Neural progenitor cell (in vitro differentiated cells): ENCODE results near the gene GAS6. TPM values are rescaled to one million over a fixed set of nuclear protein-coding genes. Genes with fewer than 3 reads are reported as not detected.

Source experiments
- DNase-seq: peaks from one replicate; pipeline ENCODE4 v3.0.0-alpha.2; 2016; ENCODE audit warnings: low spot score
- H2AFZ ChIP-seq: fragments of 200-600 bp; sonication (generic); replicated peaks from 2 replicates; pipeline ENCODE4 v1.6.1; 2016; ENCODE audit warnings: antibody characterized with exemption
- H3F3A ChIP-seq: fragments of 200-600 bp; sonication (generic); 2 replicates; pipeline ENCODE4 v1.6.1; 2016; ENCODE audit warnings: antibody characterized with exemption, low read depth
- H3K27ac ChIP-seq: fragments of 200-600 bp; sonication (generic); 2 replicates; pipeline ENCODE4 v1.5.1; 2016; ENCODE audit warnings: mild to moderate bottlenecking
- H3K27me3 ChIP-seq: fragments of 200-600 bp; sonication (generic); 2 replicates; pipeline ENCODE4 v1.6.1; 2016; ENCODE audit warnings: mild to moderate bottlenecking, moderate library complexity
- H3K36me3 ChIP-seq: fragments of 200-600 bp; sonication (generic); 2 replicates; pipeline ENCODE4 v1.5.1; 2016
- H3K4me1 ChIP-seq: fragments of 200-600 bp; sonication (generic); 2 replicates; pipeline ENCODE4 v1.6.1; 2016; ENCODE audit warnings: mixed run types
- H3K4me2 ChIP-seq: fragments of 200-600 bp; sonication (generic); 2 replicates; pipeline ENCODE4 v1.6.1; 2016
- H3K4me3 ChIP-seq: fragments of 200-600 bp; sonication (generic); 2 replicates; pipeline ENCODE4 v1.5.1; 2016
- H3K79me2 ChIP-seq: fragments of 200-600 bp; sonication (generic); 2 replicates; pipeline ENCODE4 v1.6.1; 2016; ENCODE audit warnings: low read depth
- H3K9ac ChIP-seq: fragments of 200-600 bp; sonication (generic); 2 replicates; pipeline ENCODE4 v1.6.1; 2016
- H3K9me3 ChIP-seq: fragments of 200-600 bp; sonication (generic); 2 replicates; pipeline ENCODE4 v1.5.1; 2016; ENCODE audit warnings: low read depth
- H4K20me1 ChIP-seq: fragments of 200-600 bp; sonication (generic); 2 replicates; pipeline ENCODE4 v1.6.1; 2016; ENCODE audit warnings: low read depth
- H3K27ac Mint-ChIP-seq: 3 replicates; pipeline ENCODE4 v1.8.0; 2021; ENCODE audit warnings: mixed read lengths
- H3K27me3 Mint-ChIP-seq: 2 replicates; pipeline ENCODE4 v1.8.0; 2022; ENCODE audit warnings: low read depth, mild to moderate bottlenecking, inconsistent platforms, moderate library complexity, mixed read lengths; ENCODE audit not compliant: insufficient read depth
- H3K36me3 Mint-ChIP-seq: 3 replicates; pipeline ENCODE4 v1.8.0; 2021; ENCODE audit warnings: mixed read lengths
- H3K4me1 Mint-ChIP-seq: 3 replicates; pipeline ENCODE4 v1.8.0; 2021; ENCODE audit warnings: mixed read lengths
- H3K4me3 Mint-ChIP-seq: 3 replicates; pipeline ENCODE4 v1.8.0; 2021; ENCODE audit warnings: mild to moderate bottlenecking, moderate library complexity, mixed read lengths
- H3K9me3 Mint-ChIP-seq: 3 replicates; pipeline ENCODE4 v1.8.0; 2020; ENCODE audit warnings: mixed read lengths
- EZH2 ChIP-seq: fragments of 200-600 bp; sonication (generic); IDR thresholded peaks from 2 replicates; pipeline ENCODE4 v1.6.1; 2017; ENCODE audit warnings: antibody characterized with exemption, mild to moderate bottlenecking, moderate library complexity
- EZH2phosphoT487 ChIP-seq: fragments of 200-600 bp; sonication (generic); IDR thresholded peaks from 2 replicates; pipeline ENCODE4 v1.6.1; 2017; ENCODE audit warnings: antibody characterized with exemption
- total RNA-seq: library from RNA; depleted of rRNA; stranded (reverse); fragments of >200 nt; gene quantifications from 2 replicates; pipeline ENCODE4 v1.2.3, GENCODE V29; 2015; ENCODE audit warnings: low replicate concordance
- TF ChIP-seq, protein P1 (sequence below): fragments of 200-600 bp; sonication (generic); IDR thresholded peaks from 2 replicates; pipeline ENCODE4 v1.5.1; 2017; ENCODE audit warnings: antibody characterized with exemption, mild to moderate bottlenecking

Gene GAS6
- total RNA-seq, 1 donor from 2014 or later: 12.8 TPM

- Mint-ChIP-seq H3K4me1 (peaks cover 18% of the 10 kb centered on the region), H3K4me3 (no peak overlapping the region), H3K27ac (no peak overlapping the region), H3K27me3 (peaks cover 6% of the 10 kb centered on the region), H3K9me3 (no peaks in the 10 kb centered on the region), H3K36me3 (peaks cover 3% of the 10 kb centered on the region)
- DNase-seq: no peak
- Histone ChIP-seq H3K79me2 (no peaks in the 10 kb centered on the region), H2AFZ (no peak overlapping the region), H4K20me1 (no peaks in the 10 kb centered on the region), H3K36me3 (no peaks in the 10 kb centered on the region), H3K4me2 (no peak overlapping the region), H3K4me3 (no peak overlapping the region), H3K27me3 (no peaks in the 10 kb centered on the region), H3K27ac (no peak overlapping the region), H3K9me3 (no peaks in the 10 kb centered on the region), H3K9ac (no peak overlapping the region), H3K4me1 (peaks cover 9% of the 10 kb centered on the region), H3F3A (no peaks in the 10 kb centered on the region)
- TF ChIP-seq EZH2 (no peak), EZH2phosphoT487 (no peak)
- TF ChIP-seq, protein P1, sequence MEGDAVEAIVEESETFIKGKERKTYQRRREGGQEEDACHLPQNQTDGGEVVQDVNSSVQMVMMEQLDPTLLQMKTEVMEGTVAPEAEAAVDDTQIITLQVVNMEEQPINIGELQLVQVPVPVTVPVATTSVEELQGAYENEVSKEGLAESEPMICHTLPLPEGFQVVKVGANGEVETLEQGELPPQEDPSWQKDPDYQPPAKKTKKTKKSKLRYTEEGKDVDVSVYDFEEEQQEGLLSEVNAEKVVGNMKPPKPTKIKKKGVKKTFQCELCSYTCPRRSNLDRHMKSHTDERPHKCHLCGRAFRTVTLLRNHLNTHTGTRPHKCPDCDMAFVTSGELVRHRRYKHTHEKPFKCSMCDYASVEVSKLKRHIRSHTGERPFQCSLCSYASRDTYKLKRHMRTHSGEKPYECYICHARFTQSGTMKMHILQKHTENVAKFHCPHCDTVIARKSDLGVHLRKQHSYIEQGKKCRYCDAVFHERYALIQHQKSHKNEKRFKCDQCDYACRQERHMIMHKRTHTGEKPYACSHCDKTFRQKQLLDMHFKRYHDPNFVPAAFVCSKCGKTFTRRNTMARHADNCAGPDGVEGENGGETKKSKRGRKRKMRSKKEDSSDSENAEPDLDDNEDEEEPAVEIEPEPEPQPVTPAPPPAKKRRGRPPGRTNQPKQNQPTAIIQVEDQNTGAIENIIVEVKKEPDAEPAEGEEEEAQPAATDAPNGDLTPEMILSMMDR: no peak
Observed at GRCh38 chr13:113840541-113841352, 23.1 kb downstream of the GAS6 start.

GRCh38 chr13:113839536-113840204 is 24.2 kb downstream of the GAS6 start:
- Histone ChIP-seq H3K4me2 (no peak overlapping the region), H4K20me1 (no peaks in the 10 kb centered on the region), H3K27ac (no peak overlapping the region), H3K9me3 (no peaks in the 10 kb centered on the region), H3K4me1 (peaks cover 15% of the 10 kb centered on the region), H2AFZ (no peak overlapping the region), H3K4me3 (no peak overlapping the region), H3K36me3 (no peaks in the 10 kb centered on the region), H3K79me2 (no peaks in the 10 kb centered on the region), H3K27me3 (no peaks in the 10 kb centered on the region), H3K9ac (no peak overlapping the region), H3F3A (no peaks in the 10 kb centered on the region)
- H3K4me3 Mint-ChIP-seq: no peak overlapping the region
- H3K36me3 Mint-ChIP-seq: peaks cover 3% of the 10 kb centered on the region
- H3K27ac Mint-ChIP-seq: no peak overlapping the region
- no peak for DNase-seq
- no peaks in the 10 kb centered on the region for H3K9me3 Mint-ChIP-seq
- peaks cover 6% of the 10 kb centered on the region for H3K27me3 Mint-ChIP-seq
- H3K4me1 Mint-ChIP-seq: peaks cover 22% of the 10 kb centered on the region
- no peak for TF ChIP-seq EZH2
- TF ChIP-seq, protein P1: no peak
- no peak for TF ChIP-seq EZH2phosphoT487

DNA sequence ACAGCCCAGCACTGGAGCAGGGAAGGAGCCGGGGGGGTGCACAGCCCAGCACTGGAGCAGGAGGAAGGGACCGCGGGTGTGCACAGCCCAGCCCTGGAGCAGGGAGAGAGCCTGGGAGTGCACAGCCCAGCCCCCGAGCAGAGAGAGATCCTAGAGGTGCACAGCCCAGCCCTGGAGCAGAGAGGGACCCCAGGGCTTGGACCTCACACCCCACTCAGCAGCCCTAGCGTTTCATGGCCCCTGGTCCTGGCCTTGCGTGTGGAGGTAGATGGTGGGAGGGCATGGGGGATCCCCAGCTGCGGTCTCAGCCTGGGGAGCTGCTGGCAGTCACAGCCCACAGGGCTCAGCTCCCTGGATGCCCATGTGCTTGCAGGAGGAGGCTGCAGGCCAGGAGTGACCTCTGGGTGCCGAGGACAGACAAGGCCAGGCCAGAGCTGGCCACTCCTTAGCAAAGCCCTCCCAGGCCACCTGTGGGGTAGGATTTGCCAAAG is 25.1 kb downstream of the GAS6 start:
- peaks cover 8% of the 10 kb centered on the region for H3K27me3 Mint-ChIP-seq
- no peaks in the 10 kb centered on the region for H3K36me3 Mint-ChIP-seq
- H3K27ac ChIP-seq: no peak overlapping the region
- no peaks in the 10 kb centered on the region for H3K9me3 ChIP-seq
- H3K9ac ChIP-seq: no peak overlapping the region
- H3K27me3 ChIP-seq: no peaks in the 10 kb centered on the region
- no peak overlapping the region for H3K27ac Mint-ChIP-seq
- H3K4me3 ChIP-seq: no peak overlapping the region
- peaks cover 18% of the 10 kb centered on the region for H3K4me1 Mint-ChIP-seq
- no peak for DNase-seq
- H2AFZ ChIP-seq: no peak overlapping the region
- no peaks in the 10 kb centered on the region for H3K9me3 Mint-ChIP-seq
- H3F3A ChIP-seq: no peaks in the 10 kb centered on the region
- no peaks in the 10 kb centered on the region for H3K36me3 ChIP-seq
- no peaks in the 10 kb centered on the region for H4K20me1 ChIP-seq
- H3K4me3 Mint-ChIP-seq: no peak overlapping the region
- TF ChIP-seq EZH2phosphoT487 (no peak), EZH2 (no peak)
- TF ChIP-seq, protein P1: no peak
- H3K79me2 ChIP-seq: no peaks in the 10 kb centered on the region
- no peak overlapping the region for H3K4me2 ChIP-seq
- peaks cover 15% of the 10 kb centered on the region for H3K4me1 ChIP-seq
